Measurements from ENCODE around the gene AHI1.

- TF ChIP-seq, protein P1, sequence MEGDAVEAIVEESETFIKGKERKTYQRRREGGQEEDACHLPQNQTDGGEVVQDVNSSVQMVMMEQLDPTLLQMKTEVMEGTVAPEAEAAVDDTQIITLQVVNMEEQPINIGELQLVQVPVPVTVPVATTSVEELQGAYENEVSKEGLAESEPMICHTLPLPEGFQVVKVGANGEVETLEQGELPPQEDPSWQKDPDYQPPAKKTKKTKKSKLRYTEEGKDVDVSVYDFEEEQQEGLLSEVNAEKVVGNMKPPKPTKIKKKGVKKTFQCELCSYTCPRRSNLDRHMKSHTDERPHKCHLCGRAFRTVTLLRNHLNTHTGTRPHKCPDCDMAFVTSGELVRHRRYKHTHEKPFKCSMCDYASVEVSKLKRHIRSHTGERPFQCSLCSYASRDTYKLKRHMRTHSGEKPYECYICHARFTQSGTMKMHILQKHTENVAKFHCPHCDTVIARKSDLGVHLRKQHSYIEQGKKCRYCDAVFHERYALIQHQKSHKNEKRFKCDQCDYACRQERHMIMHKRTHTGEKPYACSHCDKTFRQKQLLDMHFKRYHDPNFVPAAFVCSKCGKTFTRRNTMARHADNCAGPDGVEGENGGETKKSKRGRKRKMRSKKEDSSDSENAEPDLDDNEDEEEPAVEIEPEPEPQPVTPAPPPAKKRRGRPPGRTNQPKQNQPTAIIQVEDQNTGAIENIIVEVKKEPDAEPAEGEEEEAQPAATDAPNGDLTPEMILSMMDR (IDR thresholded peaks at IDR 0.05; ENCODE audit: low read depth, low read length): no peak
- no peak for TF ChIP-seq EZH2phosphoT487 (IDR thresholded peaks at IDR 0.05; ENCODE audit: low read depth)
Observed at GRCh38 chr6:135323979-135324378, 173.6 kb downstream of the AHI1 start.

All from OCI-LY3 (cell line).